GM18511 (cell line): ENCODE data around the gene ITGB8.

ENCODE experiments used
- ATAC-seq: cut with Tn5 transposase; IDR thresholded peaks from one replicate; pipeline ENCODE4 v1.9.1; 2021; ENCODE audit warnings: mild to moderate bottlenecking, moderate library complexity; ENCODE audit not compliant: unreplicated experiment

Gene ITGB8

GRCh38 chr7:20449176-20449575 lies 118.5 kb downstream of the ITGB8 start:
- no peak for ATAC-seq

- no peak for ATAC-seq
Measured at GRCh38 chr7:20450536-20450935, 119.8 kb downstream of the ITGB8 start.

GRCh38 chr7:20454202-20454601 lies 123.5 kb downstream of the ITGB8 start:
- no peak for ATAC-seq

- no peak for ATAC-seq
Measured at GRCh38 chr7:20456701-20457100, 126.0 kb downstream of the ITGB8 start.

GRCh38 chr7:20458521-20458920 lies 127.8 kb downstream of the ITGB8 start:
- ATAC-seq: no peak

- ATAC-seq: no peak
Measured at GRCh38 chr7:20459419-20459818, 128.7 kb downstream of the ITGB8 start.

- ATAC-seq: no peak
Measured at GRCh38 chr7:20464891-20465290, 134.2 kb downstream of the ITGB8 start.
